Measurements from ENCODE around the gene DOK6.

GRCh38 chr18:69484699-69485396 lies 84.2 kb downstream of the DOK6 start:
- TF ChIP-seq CTCF (IDR thresholded peaks at IDR 0.05; ENCODE audit: low read depth, low read length) (peak; percentile 43), EZH2phosphoT487 (IDR thresholded peaks at IDR 0.05; ENCODE audit: low read depth) (no peak)

All from OCI-LY3 (cell line).